Measurements from ENCODE around the gene TFCP2L1. TPM values are rescaled to one million over a fixed set of nuclear protein-coding genes. Genes with fewer than 3 reads are reported as not detected.

Gene TFCP2L1
- total RNA-seq, 1 experiment from 2014 or later, result 1.3 TPM

GRCh38 chr2:121219866-121220265 is 65.1 kb downstream of the TFCP2L1 start:
- DNase-seq (ENCODE audit: low read depth), result no peak

GRCh38 chr2:121218386-121218938 is 66.5 kb downstream of the TFCP2L1 start:
- DNase-seq (ENCODE audit: low read depth), result no peak

GRCh38 chr2:121217627-121218026 is 67.4 kb downstream of the TFCP2L1 start:
- no peak for DNase-seq (ENCODE audit: low read depth)

- DNase-seq (ENCODE audit: low read depth), result no peak
Observed at GRCh38 chr2:121214296-121214695, 70.7 kb downstream of the TFCP2L1 start.

- DNase-seq (ENCODE audit: low read depth), result no peak
Observed at GRCh38 chr2:121213386-121213785, 71.6 kb downstream of the TFCP2L1 start.

GRCh38 chr2:121212661-121213325 is 72.2 kb downstream of the TFCP2L1 start:
- DNase-seq (ENCODE audit: low read depth), result no peak

- DNase-seq (ENCODE audit: low read depth), result peak; percentile 18
Observed at GRCh38 chr2:121211689-121212151, 73.3 kb downstream of the TFCP2L1 start.

- DNase-seq (ENCODE audit: low read depth), result no peak
Observed at GRCh38 chr2:121211251-121211650, 73.8 kb downstream of the TFCP2L1 start.

GRCh38 chr2:121210691-121211090 is 74.3 kb downstream of the TFCP2L1 start:
- DNase-seq (ENCODE audit: low read depth), result peak; percentile 20

- no peak for DNase-seq (ENCODE audit: low read depth)
Observed at GRCh38 chr2:121209014-121209610, 75.9 kb downstream of the TFCP2L1 start.

GRCh38 chr2:121207494-121207893 is 77.5 kb downstream of the TFCP2L1 start:
- DNase-seq (ENCODE audit: low read depth), result no peak

- DNase-seq (ENCODE audit: low read depth), result peak; percentile 53
Observed at GRCh38 chr2:121205321-121205942, 79.6 kb downstream of the TFCP2L1 start.

- no peak for DNase-seq (ENCODE audit: low read depth)
Observed at GRCh38 chr2:121203591-121204249, 81.3 kb downstream of the TFCP2L1 start.

- peak; percentile 42 for DNase-seq (ENCODE audit: low read depth)
Observed at GRCh38 chr2:121202541-121203310, 82.3 kb downstream of the TFCP2L1 start.

- no peak for DNase-seq (ENCODE audit: low read depth)
Observed at GRCh38 chr2:121201796-121202195, 83.2 kb downstream of the TFCP2L1 start.

GRCh38 chr2:121200419-121201315 is 84.3 kb downstream of the TFCP2L1 start:
- DNase-seq (ENCODE audit: low read depth), result no peak

GRCh38 chr2:121200011-121200347 is 85.0 kb downstream of the TFCP2L1 start:
- DNase-seq (ENCODE audit: low read depth), result no peak

- DNase-seq (ENCODE audit: low read depth), result no peak
Observed at GRCh38 chr2:121199281-121200010, 85.6 kb downstream of the TFCP2L1 start.

GRCh38 chr2:121197369-121198091 is 87.5 kb downstream of the TFCP2L1 start:
- peak; percentile 65 for DNase-seq (ENCODE audit: low read depth)

Data from Daoy (cell line).